GM08714 (cell line): Measurements from ENCODE around the gene ARMH4.

Source experiments
- H3K4me3 ChIP-seq: fragments of 200-500 bp; sonication (Bioruptor generic); 2 replicates; pipeline ENCODE4 v1.5.1; 2014; ENCODE audit warnings: mild to moderate bottlenecking, low read length, inconsistent platforms
- ZNF274 ChIP-seq: IDR thresholded peaks from 2 replicates; pipeline ENCODE4 v1.6.1; 2012; ENCODE audit warnings: mild to moderate bottlenecking, low read depth, low read length

Gene ARMH4

GRCh38 chr14:57988445-57988844 lies 163.6 kb downstream of the ARMH4 start:
- no peak overlapping the region for H3K4me3 ChIP-seq
- no peak for TF ChIP-seq ZNF274

GRCh38 chr14:57987596-57988300 lies 164.3 kb downstream of the ARMH4 start:
- no peak overlapping the region for H3K4me3 ChIP-seq
- no peak for TF ChIP-seq ZNF274

- TF ChIP-seq ZNF274, result no peak
- H3K4me3 ChIP-seq, result no peak overlapping the region
Measured at GRCh38 chr14:57987051-57987450, 165.0 kb downstream of the ARMH4 start.

- no peak overlapping the region for H3K4me3 ChIP-seq
- TF ChIP-seq ZNF274, result no peak
Measured at GRCh38 chr14:57982804-57983634, 169.0 kb downstream of the ARMH4 start.

- H3K4me3 ChIP-seq, result no peak overlapping the region
- no peak for TF ChIP-seq ZNF274
Measured at GRCh38 chr14:57981817-57982560, 170.0 kb downstream of the ARMH4 start.

- H3K4me3 ChIP-seq, result no peak overlapping the region
- TF ChIP-seq ZNF274, result no peak
Measured at GRCh38 chr14:57979376-57980048, 172.5 kb downstream of the ARMH4 start.

- no peak for TF ChIP-seq ZNF274
- H3K4me3 ChIP-seq, result no peak overlapping the region
Measured at GRCh38 chr14:57976701-57977100, 175.3 kb downstream of the ARMH4 start.

GRCh38 chr14:57974896-57975295 lies 177.1 kb downstream of the ARMH4 start:
- H3K4me3 ChIP-seq, result no peak overlapping the region
- no peak for TF ChIP-seq ZNF274

GRCh38 chr14:57970594-57970993 lies 181.4 kb downstream of the ARMH4 start:
- no peak overlapping the region for H3K4me3 ChIP-seq
- TF ChIP-seq ZNF274, result no peak

- H3K4me3 ChIP-seq, result no peak overlapping the region
- TF ChIP-seq ZNF274, result no peak
Measured at GRCh38 chr14:57970175-57970574, 181.8 kb downstream of the ARMH4 start.

GRCh38 chr14:57963071-57963470 lies 188.9 kb downstream of the ARMH4 start:
- TF ChIP-seq ZNF274, result no peak

GRCh38 chr14:57962325-57963035 lies 189.5 kb downstream of the ARMH4 start:
- H3K4me3 ChIP-seq, result no peak overlapping the region

More at GRCh38 chr14:57963071-57963470, 188.9 kb downstream of the ARMH4 start:
- H3K4me3 ChIP-seq, result no peak overlapping the region

GRCh38 chr14:57961786-57962060 lies 190.3 kb downstream of the ARMH4 start:
- no peak for TF ChIP-seq ZNF274
- H3K4me3 ChIP-seq, result no peak overlapping the region

More at GRCh38 chr14:57962325-57963035, 189.5 kb downstream of the ARMH4 start:
- no peak for TF ChIP-seq ZNF274

- TF ChIP-seq ZNF274, result no peak
- no peak overlapping the region for H3K4me3 ChIP-seq
Measured at GRCh38 chr14:57960946-57961785, 190.8 kb downstream of the ARMH4 start.
